Activated CD4-positive, alpha-beta T cell treated with anti-CD3 and anti-CD28 coated beads, Interleukin-2, amount 50 U/mL, for 4 hours (primary cell): ENCODE measurements around the gene RNASE3.
"Not testable (repeated sequence)": the region's sequence is repeated elsewhere in the genome, so short reads cannot be mapped to it uniquely, and the experiment has no call there.

Source experiments
- DNase-seq, 2 experiments: peaks; one replicate each; pipeline ENCODE4 v3.0.0-alpha.2; 2020

Gene RNASE3

DNA sequence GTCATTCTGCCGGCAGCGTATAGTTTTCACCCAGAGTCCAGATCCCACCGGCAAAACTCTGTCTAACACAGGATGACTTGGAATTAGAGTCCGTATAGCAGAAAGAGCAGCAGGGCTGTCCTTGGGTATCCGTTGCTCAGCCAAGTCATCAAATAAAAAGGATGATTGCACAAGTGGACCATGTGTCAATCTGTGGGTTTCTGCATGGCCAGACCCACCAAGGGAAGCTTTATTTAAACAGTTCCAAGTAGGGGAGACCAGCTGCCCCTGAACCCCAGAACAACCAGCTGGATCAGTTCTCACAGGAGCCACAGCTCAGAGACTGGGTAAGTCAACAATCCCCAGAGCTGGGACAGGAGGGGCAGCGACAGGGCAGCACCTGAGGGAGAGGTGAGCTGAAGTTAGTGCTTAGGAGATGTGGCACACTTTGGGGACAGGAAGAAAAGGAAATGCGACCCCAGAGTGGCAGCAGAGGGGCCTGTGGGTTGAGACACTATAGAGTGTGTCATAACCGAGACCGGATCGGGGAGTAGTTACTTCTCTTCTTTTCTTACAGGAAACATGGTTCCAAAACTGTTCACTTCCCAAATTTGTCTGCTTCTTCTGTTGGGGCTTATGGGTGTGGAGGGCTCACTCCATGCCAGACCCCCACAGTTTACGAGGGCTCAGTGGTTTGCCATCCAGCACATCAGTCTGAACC lies at the start of gene RNASE3:
Gene RNASE3, plus strand, starts transcription at position 260 of the 700 bp plus-strand sequence. Its CDS starts 302 bp downstream, at position 562.
- DNase-seq: not testable (repeated sequence)

DNA sequence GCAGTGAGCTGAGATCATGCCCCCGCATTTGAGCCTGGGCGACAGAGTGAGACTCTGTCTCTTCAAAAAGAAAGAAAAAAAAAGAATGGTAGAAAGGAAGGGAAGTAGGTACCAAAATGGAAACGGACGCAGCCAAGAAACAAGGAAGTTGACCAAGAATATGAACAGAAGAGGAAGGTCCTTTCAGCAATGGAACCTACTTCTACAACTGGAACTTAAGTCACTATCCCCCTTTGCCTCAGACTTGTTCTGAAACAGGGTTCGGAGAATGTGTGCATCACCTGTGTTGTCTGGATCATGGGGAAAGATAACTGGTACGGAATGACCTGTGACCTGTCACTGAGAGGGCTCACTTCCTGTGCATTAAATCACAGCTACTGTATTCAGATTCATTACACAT lies 44.6 kb upstream of the RNASE3 start:
- DNase-seq: no peak

DNA sequence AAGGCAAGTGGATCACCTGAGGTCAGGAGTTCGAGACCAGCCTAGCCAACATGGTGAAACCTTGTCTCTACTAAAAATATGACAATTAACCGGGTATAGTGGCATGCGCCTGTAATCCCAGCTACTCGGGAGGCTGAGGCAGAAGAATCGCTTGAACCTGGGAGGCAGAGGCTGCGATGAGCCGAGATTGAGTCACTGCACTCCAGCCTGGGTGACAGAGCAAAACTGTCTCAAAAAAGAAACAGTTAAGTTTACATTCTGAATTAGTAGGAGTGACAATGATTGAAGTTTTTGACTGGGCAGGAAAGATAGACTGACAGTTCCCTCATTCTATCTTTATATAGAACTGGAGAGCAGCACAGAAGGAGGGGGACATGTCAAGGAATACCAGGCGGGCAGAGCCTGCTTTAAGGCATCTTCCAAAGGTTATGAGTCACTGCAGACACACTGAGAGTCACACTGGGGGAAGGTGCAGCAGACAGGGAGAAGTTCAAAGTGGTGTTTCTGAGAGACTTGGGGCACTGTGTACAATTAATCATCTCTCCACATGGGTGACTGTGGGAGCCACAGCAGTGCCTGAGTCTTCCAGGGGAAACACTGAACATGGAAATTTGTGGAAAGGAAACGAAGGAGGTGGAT lies 42.8 kb upstream of the RNASE3 start:
- DNase-seq: no peak

DNA sequence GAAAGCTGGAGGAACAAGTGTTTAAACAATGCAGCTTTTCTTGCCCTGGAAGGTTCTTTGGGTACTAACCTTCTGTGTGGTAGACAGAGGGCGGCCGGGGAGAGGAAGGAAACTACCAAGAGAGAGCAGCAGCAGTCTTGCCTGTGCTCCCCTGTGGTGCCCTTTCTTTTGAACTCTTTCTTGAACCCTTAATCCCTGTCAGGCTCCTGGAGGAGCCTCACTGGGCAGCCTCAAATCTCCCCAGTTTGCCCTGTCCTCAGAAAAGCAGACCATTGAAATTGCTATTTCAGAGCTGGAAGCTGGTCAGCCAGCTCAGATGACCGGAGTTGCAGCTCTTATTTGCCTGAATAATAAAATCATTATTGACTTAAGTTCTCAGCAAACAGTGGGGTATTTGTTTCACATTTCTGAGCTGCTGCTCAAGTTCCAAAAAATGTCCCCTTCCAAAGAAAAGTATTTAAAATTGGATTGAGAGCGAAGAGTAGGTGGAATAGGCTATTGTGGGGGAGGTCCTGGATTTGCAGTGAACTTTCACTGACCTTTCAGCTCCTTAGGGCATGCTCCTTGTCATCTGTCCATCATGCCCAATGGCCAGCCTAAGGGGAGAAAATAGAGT lies 42.1 kb upstream of the RNASE3 start:
- DNase-seq: no peak

DNA sequence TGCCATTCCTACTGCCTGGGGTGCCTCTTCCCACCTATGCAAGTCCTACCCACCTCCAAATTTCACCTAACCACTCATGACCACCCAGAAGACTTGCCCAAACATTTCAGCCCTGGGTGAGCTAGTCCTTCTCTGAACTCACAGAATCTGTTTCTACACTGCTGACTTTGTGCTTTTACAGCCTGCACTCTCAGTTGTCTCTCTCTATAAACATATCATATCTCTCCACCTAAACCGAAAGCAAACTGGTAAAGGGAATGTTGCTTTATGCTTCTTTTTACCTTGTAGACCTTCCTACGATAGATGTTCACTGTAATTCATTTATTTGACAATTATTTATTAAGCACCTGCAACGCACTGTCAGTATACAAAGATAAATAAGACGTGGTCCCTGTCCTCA lies 38.1 kb upstream of the RNASE3 start:
- DNase-seq: no peak

DNA sequence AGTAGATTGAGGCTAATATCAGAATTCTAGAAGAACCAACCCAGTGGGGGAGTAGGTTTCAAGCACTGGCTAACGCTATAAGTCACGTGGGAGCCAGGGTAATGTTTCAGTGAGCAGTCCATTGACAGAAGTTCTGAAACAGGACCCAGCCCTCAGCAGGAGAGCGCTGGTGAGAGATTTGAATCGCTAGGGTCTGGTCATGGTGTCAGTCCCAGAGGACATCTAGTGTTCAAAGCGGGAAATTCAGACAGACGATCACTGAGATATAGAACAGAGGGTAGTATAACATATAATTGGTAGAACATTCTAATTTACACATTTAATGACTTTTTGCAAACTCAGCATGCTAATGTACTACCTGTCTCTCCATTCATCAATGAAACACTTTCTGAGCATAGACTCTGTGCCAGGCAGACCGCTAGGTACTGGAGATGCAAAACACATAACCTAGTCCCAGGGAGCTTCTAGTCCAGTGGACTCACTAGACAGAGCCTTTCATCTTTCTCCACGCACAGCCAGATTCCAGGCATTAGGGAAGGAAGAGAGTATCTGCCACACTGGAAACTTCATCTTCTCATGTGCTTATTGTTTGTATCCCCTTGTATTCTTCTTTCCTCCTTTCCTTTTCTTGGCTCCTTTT lies 35.4 kb upstream of the RNASE3 start:
- DNase-seq: peak; percentile 3 to 7

DNA sequence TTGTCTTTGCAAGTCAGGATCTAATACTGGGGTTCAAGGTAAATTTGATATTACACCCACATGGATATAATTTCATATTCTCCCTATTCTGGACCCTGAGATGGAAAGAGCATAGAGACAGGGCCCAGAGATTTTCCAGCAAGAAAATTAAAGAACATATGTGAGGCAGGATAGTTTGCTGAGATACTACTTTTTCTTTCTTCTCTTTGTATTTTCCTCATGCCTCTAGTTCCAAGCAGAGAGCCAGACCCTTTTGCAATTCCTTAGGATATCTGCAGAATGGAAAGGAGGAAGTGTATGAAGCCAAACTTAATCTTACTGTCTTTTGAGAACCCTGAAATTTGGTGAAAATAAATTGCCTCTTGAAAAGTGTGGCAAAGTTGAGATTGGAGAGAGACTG lies 34.0 kb upstream of the RNASE3 start:
- no peak for DNase-seq

DNA sequence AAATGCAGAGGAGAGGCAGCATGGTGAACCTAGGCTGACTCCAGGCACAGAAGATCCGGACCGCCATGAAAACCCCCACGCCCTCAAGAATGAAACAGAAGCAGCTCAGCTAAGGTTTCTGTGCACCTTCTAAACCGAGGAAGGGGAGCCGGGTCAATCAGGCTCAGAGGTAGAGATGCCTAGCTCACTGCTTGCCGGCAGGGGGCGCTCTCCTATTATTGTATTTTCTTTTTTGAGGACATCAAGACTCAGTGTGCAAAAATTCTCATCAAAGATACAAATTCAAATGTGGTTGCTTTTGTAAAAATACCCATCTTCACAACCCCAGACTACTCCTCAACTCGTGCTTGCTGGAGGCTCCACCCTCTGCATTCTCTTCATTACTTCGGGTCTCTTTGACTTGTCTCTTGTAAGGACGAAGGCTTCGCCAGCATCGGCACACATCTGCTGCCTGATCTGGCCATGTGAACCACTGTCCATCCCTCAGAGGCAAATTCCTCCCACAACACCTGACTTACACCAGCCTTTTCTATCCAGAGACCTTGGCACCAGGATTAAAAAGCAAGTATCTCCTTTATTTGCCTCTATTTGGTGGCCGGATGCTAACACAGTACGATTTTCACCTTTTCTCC lies 33.4 kb upstream of the RNASE3 start:
- DNase-seq: peak; percentile 53 to 56

DNA sequence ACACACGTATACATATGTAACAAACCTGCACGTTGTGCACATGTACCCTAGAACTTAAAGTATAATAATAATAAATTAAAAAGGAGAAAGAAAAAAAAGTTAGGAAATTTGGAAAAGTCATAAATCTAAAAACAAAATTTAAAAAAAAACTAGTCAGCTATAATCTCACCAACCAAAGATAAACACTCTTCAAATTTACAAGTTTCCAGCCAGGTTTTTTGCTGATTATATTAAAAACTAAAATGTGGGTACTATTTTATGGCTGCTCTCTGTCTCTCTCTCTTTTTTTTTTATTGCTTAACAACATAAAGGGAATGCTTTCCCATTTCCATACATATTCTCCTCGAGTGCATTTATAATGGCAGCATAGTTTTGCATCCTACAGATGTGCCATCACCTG lies 25.0 kb upstream of the RNASE3 start:
- DNase-seq: no peak

DNA sequence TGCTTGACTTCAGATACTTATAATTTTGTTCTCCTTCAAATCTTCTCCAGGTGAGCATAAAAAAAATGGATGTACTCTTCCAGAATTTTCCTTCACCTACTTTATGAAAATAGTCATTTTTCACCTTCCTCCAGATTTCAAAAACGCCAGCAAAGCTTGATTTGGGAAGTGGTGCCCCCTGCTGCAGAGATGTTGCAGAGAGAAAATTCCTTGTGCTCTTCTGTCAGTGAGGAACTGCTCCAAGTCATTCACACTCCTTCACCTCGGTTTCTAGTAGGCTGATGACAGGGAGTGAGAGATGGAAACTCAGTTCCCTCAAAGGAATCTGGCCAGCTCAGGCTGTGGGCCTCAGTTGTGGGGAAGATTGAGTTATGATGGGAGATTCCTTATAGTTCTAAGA lies 24.2 kb upstream of the RNASE3 start:
- DNase-seq: no peak

DNA sequence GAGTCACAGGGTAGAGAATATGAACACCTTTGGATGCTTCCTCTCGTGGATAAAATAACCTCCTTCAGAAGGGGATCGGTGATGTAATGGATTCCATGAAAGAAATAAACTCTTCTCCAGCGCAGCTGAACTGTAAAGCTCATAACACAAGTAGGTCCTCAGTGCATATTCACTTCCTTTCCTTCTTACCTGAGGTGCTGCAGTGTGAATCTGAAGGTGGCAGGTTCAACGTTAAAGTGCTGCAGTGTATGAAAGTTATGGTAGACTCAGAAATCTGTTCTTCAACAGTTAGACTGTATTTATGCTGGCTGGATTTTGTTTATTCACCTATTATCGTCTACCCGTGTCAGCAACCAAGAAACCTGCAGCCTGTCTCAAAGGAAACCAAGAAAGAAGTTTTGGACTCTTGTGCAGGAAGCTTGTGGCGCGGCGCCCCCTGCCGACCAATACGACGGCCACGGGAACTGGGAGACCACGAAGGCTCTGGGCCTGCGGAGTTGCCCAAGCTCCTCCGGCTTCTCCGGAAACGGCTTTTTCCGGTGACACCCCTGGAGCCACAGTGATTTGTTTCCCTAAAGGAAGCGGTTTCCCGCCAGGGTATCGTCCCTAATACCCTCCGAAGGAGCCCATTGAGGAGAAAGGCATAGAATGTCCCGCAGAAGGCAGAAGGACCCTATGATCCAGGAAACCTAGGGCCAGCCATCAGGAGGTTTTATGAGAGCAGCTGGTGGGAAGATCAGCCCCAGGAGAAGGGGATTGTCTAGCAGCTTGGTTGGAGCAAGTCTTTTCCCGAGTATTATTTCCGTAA lies 17.6 kb upstream of the RNASE3 start:
- DNase-seq: peak; percentile 62 to 66

DNA sequence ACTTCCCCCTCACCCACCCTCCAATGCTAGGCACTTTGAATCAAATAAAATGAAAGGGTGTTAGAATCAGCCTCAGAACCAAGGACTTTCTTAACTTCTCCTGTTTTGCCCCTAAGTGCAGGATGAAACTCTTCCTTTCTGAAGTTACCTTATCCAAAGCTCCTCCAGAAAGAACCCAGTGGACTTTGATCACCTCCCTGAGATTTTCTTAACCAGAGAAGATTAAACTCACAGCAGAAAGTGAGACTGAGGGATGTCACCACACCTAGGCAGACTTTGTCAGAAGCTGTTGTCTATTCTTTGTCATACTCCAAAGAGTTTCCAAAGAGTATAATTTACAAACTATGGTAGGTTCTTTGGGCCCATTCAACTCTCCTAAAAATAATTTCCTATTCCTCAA lies 14.2 kb upstream of the RNASE3 start:
- DNase-seq: no peak

DNA sequence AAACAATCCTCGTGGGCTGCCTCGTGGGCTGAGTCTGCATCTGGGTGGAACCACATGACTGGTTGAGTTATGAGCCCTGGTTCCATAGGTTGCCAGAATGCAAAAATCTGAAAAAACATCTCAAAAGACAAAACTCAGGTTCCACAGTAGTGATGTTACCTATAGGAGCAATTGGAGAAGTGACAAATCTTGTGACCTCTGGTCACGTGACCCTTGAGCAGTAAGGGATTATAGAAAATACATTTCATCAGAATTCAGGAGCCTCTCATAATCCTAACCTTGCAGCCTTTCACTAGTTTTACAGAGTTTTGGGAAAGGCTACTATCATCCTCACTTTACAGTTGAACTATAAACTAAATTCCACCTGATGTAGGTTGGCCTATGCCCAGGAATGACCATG lies 12.5 kb upstream of the RNASE3 start:
- DNase-seq: no peak

DNA sequence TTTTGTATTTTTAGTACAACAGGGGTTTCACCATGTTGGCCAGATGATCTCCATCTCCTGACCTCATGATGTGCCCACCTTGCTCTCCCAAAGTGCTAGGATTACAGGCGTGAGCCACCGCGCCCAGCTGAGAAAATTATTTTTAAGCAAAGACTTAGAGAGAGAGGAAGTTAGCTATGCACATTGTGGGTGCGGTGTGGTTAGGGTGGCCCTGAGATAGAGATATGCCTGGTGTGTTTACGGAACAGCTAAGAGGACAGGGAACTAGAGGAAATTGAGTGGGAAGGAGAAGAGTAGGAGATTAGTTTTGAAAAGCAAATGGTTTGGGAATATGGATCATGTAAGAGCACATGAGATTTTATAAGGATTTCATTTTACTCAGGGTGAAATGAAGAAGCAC lies 10.0 kb upstream of the RNASE3 start:
- not testable (repeated sequence) for DNase-seq

DNA sequence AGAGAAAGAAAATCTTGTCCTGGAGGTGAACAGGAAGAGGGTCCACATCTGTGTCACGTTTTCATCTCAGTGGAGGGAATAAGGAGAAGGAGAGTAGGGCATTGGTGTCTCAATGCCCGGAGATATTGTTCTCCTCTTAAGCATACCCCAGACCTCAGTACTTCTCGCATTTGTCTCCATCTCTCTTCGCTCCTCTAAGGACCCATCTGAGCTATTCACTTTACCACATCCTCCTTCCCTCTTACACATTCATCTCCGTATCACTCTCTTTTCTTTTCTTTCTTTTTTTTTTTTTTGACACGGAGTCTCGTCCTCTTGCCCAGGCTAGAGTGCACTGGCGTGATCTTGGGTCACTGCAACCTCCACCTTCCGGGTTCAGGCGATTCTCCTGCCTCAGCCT lies 8.4 kb upstream of the RNASE3 start:
- not testable (repeated sequence) for DNase-seq

DNA sequence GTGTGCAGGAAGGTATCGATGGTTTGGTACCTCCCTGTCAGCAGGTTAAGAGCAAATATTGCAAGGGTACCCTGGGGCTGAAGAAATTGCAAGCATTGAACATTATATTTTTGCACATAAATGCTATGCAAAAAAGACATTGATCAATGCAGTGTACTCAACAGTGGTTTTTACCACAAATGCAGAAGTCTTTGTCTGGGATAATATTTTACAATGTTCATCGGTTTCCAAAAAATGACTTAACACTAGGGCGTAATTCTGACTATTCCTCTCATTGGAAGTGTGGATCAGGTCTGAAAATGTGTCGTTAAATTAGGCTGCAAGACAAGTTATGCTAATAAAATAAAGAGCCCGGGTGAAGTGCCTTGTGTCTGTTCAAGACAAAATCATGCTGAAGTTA lies 2.8 kb upstream of the RNASE3 start:
- DNase-seq: not testable (repeated sequence)

DNA sequence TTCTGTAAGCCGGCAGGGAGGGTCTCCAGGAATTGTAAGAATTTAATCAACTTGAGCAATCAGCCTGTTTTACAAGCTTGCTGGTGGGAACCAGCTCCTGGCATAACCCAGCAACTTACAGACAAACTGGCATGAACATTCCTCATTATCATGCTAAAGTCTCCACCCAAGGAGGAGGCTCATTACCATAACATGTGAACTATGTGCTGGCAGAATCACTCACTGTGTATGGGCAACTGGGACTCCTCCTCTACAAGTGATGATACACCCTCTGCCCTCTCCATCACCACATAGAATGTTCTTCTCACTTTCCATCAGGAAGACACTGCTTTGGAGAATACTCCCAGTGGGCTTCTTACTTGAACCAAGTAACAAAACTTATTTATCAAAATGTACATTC lies 4.1 kb downstream of the RNASE3 start:
- not testable (repeated sequence) for DNase-seq

DNA sequence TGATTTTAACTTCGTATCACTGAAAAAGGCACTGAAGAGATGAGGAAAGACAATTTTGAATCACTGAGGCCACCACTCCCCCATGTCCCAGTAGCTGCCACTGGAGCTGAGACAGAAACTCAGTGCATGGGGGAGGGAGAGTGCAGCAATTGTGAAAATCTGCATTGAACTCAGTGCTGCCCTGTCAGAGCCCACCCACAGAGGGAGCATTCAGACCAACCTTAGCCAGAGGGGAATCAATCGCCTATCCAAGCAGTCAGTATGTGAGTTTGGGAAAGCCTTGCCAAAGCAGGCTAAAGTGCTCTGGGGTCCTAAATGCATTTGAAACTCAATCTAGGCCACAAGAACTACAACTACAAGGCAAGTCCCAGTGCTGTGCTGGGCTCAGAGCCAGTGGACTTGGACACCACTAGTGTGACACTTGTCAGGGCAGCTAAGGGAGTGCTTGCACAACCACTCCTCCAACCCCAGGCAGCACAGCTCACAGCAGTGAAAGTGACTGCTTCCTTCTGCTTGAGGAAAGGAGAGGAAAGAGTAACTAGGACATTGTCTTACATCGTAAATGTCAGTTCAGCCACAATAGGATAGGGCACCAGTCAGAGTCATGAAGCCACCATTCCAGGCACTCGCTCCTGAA lies 13.3 kb downstream of the RNASE3 start:
- no peak for DNase-seq

DNA sequence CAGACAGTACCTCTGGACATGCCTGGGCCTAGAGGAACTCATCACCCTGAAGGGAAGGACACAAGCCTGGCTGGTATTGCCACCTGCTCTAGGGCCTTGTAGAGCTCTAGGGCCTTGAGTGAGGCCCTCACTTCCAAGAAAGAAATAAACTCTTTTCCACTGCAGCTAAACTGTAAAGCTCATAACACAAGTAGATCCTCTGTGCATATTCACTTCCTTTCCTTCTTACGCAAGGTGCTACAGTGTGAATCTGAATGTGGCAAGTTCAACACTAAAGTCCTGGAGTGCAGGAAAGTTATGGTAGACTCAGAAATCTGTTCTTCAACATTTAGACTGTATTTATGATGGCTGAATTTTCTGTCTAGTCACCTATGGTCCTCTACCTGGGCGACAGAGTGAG lies 14.5 kb downstream of the RNASE3 start:
- no peak for DNase-seq

DNA sequence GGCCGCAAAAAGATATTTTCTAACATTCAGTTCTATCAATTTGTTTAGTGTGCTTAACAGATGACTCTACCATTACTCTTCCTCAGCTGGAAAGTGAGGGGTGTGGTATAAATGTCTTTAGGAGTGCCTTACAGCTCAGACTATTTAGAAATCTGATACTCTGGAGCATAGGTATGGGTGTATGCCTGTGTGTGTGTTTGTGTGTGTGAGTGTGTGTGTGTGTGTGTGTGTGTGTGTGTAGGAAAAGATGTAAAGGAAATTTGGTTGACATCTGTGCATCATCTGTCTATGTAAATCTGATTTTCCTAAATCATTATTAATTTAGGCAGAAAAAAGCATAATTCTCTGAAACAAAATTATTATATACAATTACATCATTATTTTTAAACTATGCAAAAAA lies 16.0 kb downstream of the RNASE3 start:
- DNase-seq: no peak

DNA sequence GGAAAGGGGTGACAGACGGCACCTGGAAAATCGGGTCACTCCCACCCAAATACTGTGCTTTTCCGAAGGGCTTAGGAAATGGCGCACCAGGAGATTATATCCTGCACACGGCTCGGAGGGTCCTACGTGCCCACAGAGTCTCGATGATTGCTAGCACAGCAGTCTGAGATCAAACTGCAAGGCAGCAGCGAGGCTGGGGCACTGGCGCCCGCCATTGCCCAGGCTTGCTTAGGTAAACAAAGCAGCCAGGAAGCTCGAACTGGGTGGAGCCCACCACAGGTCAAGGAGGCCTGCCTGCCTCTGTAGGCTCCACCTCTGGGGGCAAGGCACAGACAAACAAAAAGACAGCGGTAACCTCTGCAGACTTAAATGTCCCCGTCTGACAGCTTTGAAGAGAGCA lies 19.6 kb downstream of the RNASE3 start:
- not testable (repeated sequence) for DNase-seq
